ENCODE results near the gene RASSF6. TPM values are rescaled to one million over a fixed set of nuclear protein-coding genes. Genes with fewer than 3 reads are reported as not detected.
A peak's percentile ranks its signal among the peaks of the same experiment; 100 is the strongest.

The RASSF6 gene
- total RNA-seq, 1 donor: not detected

- peak overlapping the region; percentile 70 for H3K27ac ChIP-seq (ENCODE audit: low read depth, low read length)
These were observed 16.2 kb downstream of the RASSF6 start for GRCh38 chr4:73603854-73604584.

GRCh38 chr4:73603271-73603710 is 16.9 kb downstream of the RASSF6 start:
- no peaks in the 10 kb centered on the region for H3K9me3 ChIP-seq (ENCODE audit: low read depth, low read length)
- H3K36me3 ChIP-seq (ENCODE audit: insufficient read depth, low read length): no peaks in the 10 kb centered on the region
- no peak overlapping the region for H3K4me3 ChIP-seq (ENCODE audit: insufficient read depth, low read length)
- H2AFZ ChIP-seq (ENCODE audit: low read length): no peak overlapping the region
- no peaks in the 10 kb centered on the region for H3K79me2 ChIP-seq (ENCODE audit: insufficient read depth, low read length)
- H3K4me1 ChIP-seq (ENCODE audit: insufficient read depth, low read length): peaks cover 18% of the 10 kb centered on the region
- H4K20me1 ChIP-seq (ENCODE audit: insufficient read depth, low read length): no peaks in the 10 kb centered on the region
- DNase-seq (ENCODE audit: insufficient read length, low spot score, missing footprints): peak; percentile 78
- peak overlapping the region; percentile 21 for H3K4me2 ChIP-seq (ENCODE audit: insufficient read depth, low read length)
- TF ChIP-seq, protein P1, sequence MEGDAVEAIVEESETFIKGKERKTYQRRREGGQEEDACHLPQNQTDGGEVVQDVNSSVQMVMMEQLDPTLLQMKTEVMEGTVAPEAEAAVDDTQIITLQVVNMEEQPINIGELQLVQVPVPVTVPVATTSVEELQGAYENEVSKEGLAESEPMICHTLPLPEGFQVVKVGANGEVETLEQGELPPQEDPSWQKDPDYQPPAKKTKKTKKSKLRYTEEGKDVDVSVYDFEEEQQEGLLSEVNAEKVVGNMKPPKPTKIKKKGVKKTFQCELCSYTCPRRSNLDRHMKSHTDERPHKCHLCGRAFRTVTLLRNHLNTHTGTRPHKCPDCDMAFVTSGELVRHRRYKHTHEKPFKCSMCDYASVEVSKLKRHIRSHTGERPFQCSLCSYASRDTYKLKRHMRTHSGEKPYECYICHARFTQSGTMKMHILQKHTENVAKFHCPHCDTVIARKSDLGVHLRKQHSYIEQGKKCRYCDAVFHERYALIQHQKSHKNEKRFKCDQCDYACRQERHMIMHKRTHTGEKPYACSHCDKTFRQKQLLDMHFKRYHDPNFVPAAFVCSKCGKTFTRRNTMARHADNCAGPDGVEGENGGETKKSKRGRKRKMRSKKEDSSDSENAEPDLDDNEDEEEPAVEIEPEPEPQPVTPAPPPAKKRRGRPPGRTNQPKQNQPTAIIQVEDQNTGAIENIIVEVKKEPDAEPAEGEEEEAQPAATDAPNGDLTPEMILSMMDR (IDR thresholded peaks at IDR 0.05; ENCODE audit: extremely low read depth, low read depth, low read length): no peak
- no peaks in the 10 kb centered on the region for H3K27me3 ChIP-seq (ENCODE audit: insufficient read depth, low read length)
- peak overlapping the region; percentile 70 for H3K27ac ChIP-seq (ENCODE audit: low read depth, low read length)

More at GRCh38 chr4:73603854-73604584, 16.2 kb downstream of the RASSF6 start:
- Histone ChIP-seq H3K79me2 (ENCODE audit: insufficient read depth, low read length) (no peaks in the 10 kb centered on the region), H3K27me3 (ENCODE audit: insufficient read depth, low read length) (no peaks in the 10 kb centered on the region), H3K4me3 (ENCODE audit: insufficient read depth, low read length) (no peak overlapping the region), H3K4me1 (ENCODE audit: insufficient read depth, low read length) (peaks cover 16% of the 10 kb centered on the region), H2AFZ (ENCODE audit: low read length) (peak overlapping the region; percentile 7), H3K36me3 (ENCODE audit: insufficient read depth, low read length) (no peaks in the 10 kb centered on the region), H3K9me3 (ENCODE audit: low read depth, low read length) (no peaks in the 10 kb centered on the region), H3K4me2 (ENCODE audit: insufficient read depth, low read length) (peak overlapping the region; percentile 44), H4K20me1 (ENCODE audit: insufficient read depth, low read length) (no peaks in the 10 kb centered on the region)
- TF ChIP-seq, protein P1 (IDR thresholded peaks at IDR 0.05; ENCODE audit: extremely low read depth, low read depth, low read length): no peak
- DNase-seq (ENCODE audit: insufficient read length, low spot score, missing footprints): no peak

GRCh38 chr4:73600954-73601353 is 19.3 kb downstream of the RASSF6 start:
- Histone ChIP-seq H3K4me1 (ENCODE audit: insufficient read depth, low read length) (peaks cover 18% of the 10 kb centered on the region), H3K4me3 (ENCODE audit: insufficient read depth, low read length) (no peak overlapping the region), H3K4me2 (ENCODE audit: insufficient read depth, low read length) (no peak overlapping the region), H4K20me1 (ENCODE audit: insufficient read depth, low read length) (no peaks in the 10 kb centered on the region), H2AFZ (ENCODE audit: low read length) (no peak overlapping the region), H3K27me3 (ENCODE audit: insufficient read depth, low read length) (no peaks in the 10 kb centered on the region), H3K27ac (ENCODE audit: low read depth, low read length) (no peak overlapping the region), H3K36me3 (ENCODE audit: insufficient read depth, low read length) (no peaks in the 10 kb centered on the region), H3K79me2 (ENCODE audit: insufficient read depth, low read length) (no peaks in the 10 kb centered on the region), H3K9me3 (ENCODE audit: low read depth, low read length) (no peaks in the 10 kb centered on the region)
- TF ChIP-seq, protein P1 (IDR thresholded peaks at IDR 0.05; ENCODE audit: extremely low read depth, low read depth, low read length): no peak
- no peak for DNase-seq (ENCODE audit: insufficient read length, low spot score, missing footprints)

GRCh38 chr4:73599182-73599581 is 21.1 kb downstream of the RASSF6 start:
- DNase-seq (ENCODE audit: insufficient read length, low spot score, missing footprints): no peak
- TF ChIP-seq, protein P1 (IDR thresholded peaks at IDR 0.05; ENCODE audit: extremely low read depth, low read depth, low read length): no peak
- no peaks in the 10 kb centered on the region for H3K9me3 ChIP-seq (ENCODE audit: low read depth, low read length)
- no peak overlapping the region for H3K27ac ChIP-seq (ENCODE audit: low read depth, low read length)
- H3K4me1 ChIP-seq (ENCODE audit: insufficient read depth, low read length): peaks cover 18% of the 10 kb centered on the region
- no peaks in the 10 kb centered on the region for H3K27me3 ChIP-seq (ENCODE audit: insufficient read depth, low read length)
- H4K20me1 ChIP-seq (ENCODE audit: insufficient read depth, low read length): no peaks in the 10 kb centered on the region
- no peak overlapping the region for H3K4me3 ChIP-seq (ENCODE audit: insufficient read depth, low read length)
- H2AFZ ChIP-seq (ENCODE audit: low read length): peak overlapping the region; percentile 23
- H3K79me2 ChIP-seq (ENCODE audit: insufficient read depth, low read length): no peaks in the 10 kb centered on the region
- peak overlapping the region; percentile 39 for H3K4me2 ChIP-seq (ENCODE audit: insufficient read depth, low read length)
- no peaks in the 10 kb centered on the region for H3K36me3 ChIP-seq (ENCODE audit: insufficient read depth, low read length)

Measured in osteoblast (primary cell).